H9 (cell line): Measurements from ENCODE around the gene FAM171A1. TPM values are rescaled to one million over a fixed set of nuclear protein-coding genes. Genes with fewer than 3 reads are reported as not detected.

Experiments
- DNase-seq: peaks from one replicate; pipeline ENCODE4 v3.0.0-alpha.2; 2017
- H2AFZ ChIP-seq: one replicate; pipeline ENCODE4 v1.6.1; 2013; ENCODE audit warnings: mild to moderate bottlenecking, low read length, control low read depth, moderate library complexity
- H2AK5ac ChIP-seq: 2 replicates; pipeline ENCODE4 v1.6.1; 2013; ENCODE audit warnings: low read length, control low read depth, mixed read lengths; ENCODE audit not compliant: insufficient read length
- H2BK120ac ChIP-seq: one replicate; pipeline ENCODE4 v1.6.1; 2013; ENCODE audit warnings: low read depth, mild to moderate bottlenecking, low read length, control low read depth, inconsistent platforms; ENCODE audit not compliant: poor library complexity, severe bottlenecking
- H2BK12ac ChIP-seq: 2 replicates; pipeline ENCODE4 v1.6.1; 2013; ENCODE audit warnings: low read length, control low read depth, mixed read lengths, low read depth; ENCODE audit not compliant: insufficient read length
- H2BK15ac ChIP-seq: 2 replicates; pipeline ENCODE4 v1.6.1; 2013; ENCODE audit warnings: low read depth, low read length, control low read depth
- H2BK20ac ChIP-seq: one replicate; pipeline ENCODE4 v1.6.1; 2013; ENCODE audit warnings: low read depth, mild to moderate bottlenecking, low read length, control low read depth, inconsistent platforms; ENCODE audit not compliant: poor library complexity, severe bottlenecking
- H2BK5ac ChIP-seq: 2 replicates; pipeline ENCODE4 v1.6.1; 2013; ENCODE audit warnings: low read length, control low read depth, mixed read lengths; ENCODE audit not compliant: insufficient read length
- H3K14ac ChIP-seq: 2 replicates; pipeline ENCODE4 v1.6.1; 2013; ENCODE audit warnings: low read length, control low read depth; ENCODE audit not compliant: insufficient read depth
- H3K18ac ChIP-seq: 2 replicates; pipeline ENCODE4 v1.6.1; 2013; ENCODE audit warnings: low read depth, mild to moderate bottlenecking, mixed read lengths, low read length, control low read depth; ENCODE audit not compliant: insufficient read length
- H3K23ac ChIP-seq: 2 replicates; pipeline ENCODE4 v1.6.1; 2013; ENCODE audit warnings: low read length, control low read depth, mixed read lengths, low read depth; ENCODE audit not compliant: insufficient read length
- H3K23me2 ChIP-seq: 2 replicates; pipeline ENCODE4 v1.6.1; 2013; ENCODE audit warnings: low read depth, mild to moderate bottlenecking, mixed read lengths, low read length, control low read depth; ENCODE audit not compliant: insufficient read length, poor library complexity, severe bottlenecking
- H3K27ac ChIP-seq: 2 replicates; pipeline ENCODE4 v1.5.1; 2013; ENCODE audit warnings: low read length, control low read depth, mixed read lengths, low read depth; ENCODE audit not compliant: insufficient read length
- H3K27me3 ChIP-seq: 2 replicates; pipeline ENCODE4 v1.6.1; 2013; ENCODE audit warnings: low read length, control low read depth, inconsistent platforms; ENCODE audit not compliant: insufficient read depth
- H3K4ac ChIP-seq: 2 replicates; pipeline ENCODE4 v1.6.1; 2013; ENCODE audit warnings: low read depth, mild to moderate bottlenecking, control low read depth, inconsistent platforms, low read length, moderate library complexity
- H3K4me1 ChIP-seq: 2 replicates; pipeline ENCODE4 v1.6.1; 2013; ENCODE audit warnings: low read length, control low read depth, inconsistent platforms; ENCODE audit not compliant: insufficient read depth
- H3K4me2 ChIP-seq: 2 replicates; pipeline ENCODE4 v1.6.1; 2013; ENCODE audit warnings: low read length, control low read depth, mixed read lengths; ENCODE audit not compliant: insufficient read length, insufficient read depth
- H3K56ac ChIP-seq: 2 replicates; pipeline ENCODE4 v1.6.1; 2013; ENCODE audit warnings: low read depth, mild to moderate bottlenecking, mixed read lengths, low read length, control low read depth; ENCODE audit not compliant: insufficient read length
- H3K79me1 ChIP-seq: 2 replicates; pipeline ENCODE4 v1.6.1; 2013; ENCODE audit warnings: low read depth, mild to moderate bottlenecking, moderate library complexity, low read length, control low read depth, inconsistent platforms; ENCODE audit not compliant: insufficient read depth, poor library complexity, severe bottlenecking
- H3K79me2 ChIP-seq: 2 replicates; pipeline ENCODE4 v1.6.1; 2013; ENCODE audit warnings: low read length, control low read depth, inconsistent platforms; ENCODE audit not compliant: insufficient read depth
- H3K9ac ChIP-seq: 2 replicates; pipeline ENCODE4 v1.6.1; 2013; ENCODE audit warnings: low read length, control low read depth, mixed read lengths; ENCODE audit not compliant: insufficient read length; ENCODE audit errors: extremely low read depth
- H3K9me3 ChIP-seq: one replicate; pipeline ENCODE4 v1.6.1; 2013; ENCODE audit warnings: low read depth, low read length, inconsistent platforms; ENCODE audit not compliant: control insufficient read depth
- H3T11ph ChIP-seq: one replicate; pipeline ENCODE4 v1.6.1; 2013; ENCODE audit warnings: mild to moderate bottlenecking, low read length, control low read depth, inconsistent platforms
- H4K20me1 ChIP-seq: one replicate; pipeline ENCODE4 v1.6.1; 2013; ENCODE audit not compliant: control insufficient read depth, insufficient read length, insufficient read depth
- H4K5ac ChIP-seq: 2 replicates; pipeline ENCODE4 v1.6.1; 2013; ENCODE audit warnings: low read depth, mild to moderate bottlenecking, mixed read lengths, low read length, control low read depth; ENCODE audit not compliant: insufficient read length
- H4K8ac ChIP-seq: replicated peaks from 2 replicates; pipeline ENCODE4 v1.6.1; 2013; ENCODE audit warnings: low read length, control low read depth, mixed read lengths, low read depth; ENCODE audit not compliant: insufficient read length
- H4K91ac ChIP-seq: 2 replicates; pipeline ENCODE4 v1.6.1; 2013; ENCODE audit warnings: low read depth, mild to moderate bottlenecking, moderate library complexity, mixed read lengths, low read length, control low read depth; ENCODE audit not compliant: insufficient read length
- H3K27ac Mint-ChIP-seq, 3 experiments: 2 replicates in 2 of 3; 3 replicates in 1 of 3; pipeline ENCODE4 v1.8.0; 2020 to 2021; ENCODE audit warnings: mixed read lengths in 3 of 3, mild to moderate bottlenecking in 1 of 3, moderate library complexity in 1 of 3
- H3K27me3 Mint-ChIP-seq: 2 replicates; pipeline ENCODE4 v1.8.0; 2021; ENCODE audit warnings: low read depth, mild to moderate bottlenecking, moderate library complexity, mixed read lengths
- H3K36me3 Mint-ChIP-seq, 3 experiments: 2 replicates in 2 of 3; 3 replicates in 1 of 3; pipeline ENCODE4 v1.8.0; 2020 to 2021; ENCODE audit warnings: low read depth in 3 of 3, mixed read lengths in 3 of 3; ENCODE audit not compliant: insufficient read depth in 1 of 3
- H3K4me1 Mint-ChIP-seq, 2 experiments: 2 replicates each; pipeline ENCODE4 v1.8.0; 2020; ENCODE audit warnings: mixed read lengths in 2 of 2
- H3K4me3 Mint-ChIP-seq, 2 experiments: 2 replicates in 1 of 2; 3 replicates in 1 of 2; pipeline ENCODE4 v1.8.0; 2020 to 2021; ENCODE audit warnings: mild to moderate bottlenecking in 2 of 2, mixed read lengths in 2 of 2, moderate library complexity in 1 of 2
- H3K9me3 Mint-ChIP-seq, 2 experiments: 2 replicates in 1 of 2; 3 replicates in 1 of 2; pipeline ENCODE4 v1.8.0; 2020; ENCODE audit warnings: mild to moderate bottlenecking in 2 of 2, mixed read lengths in 2 of 2, moderate library complexity in 1 of 2
- CTCF ChIP-seq: fragments of 200-600 bp; sonication (generic); conservative IDR thresholded peaks from 3 replicates; pipeline ENCODE4 v1.8.0; 2021; ENCODE audit warnings: antibody characterized with exemption, mild to moderate bottlenecking
- WGBS: extraction: QIAGEN DNeasy Blood & Tissue Kit; methylation state at CpG from one replicate; pipeline ENCODE4 v1.1.7; 2013; ENCODE audit warnings: missing lambda C conversion rate, low lambda C conversion rate, mixed read lengths; ENCODE audit not compliant: insufficient read length; ENCODE audit errors: extremely low coverage; 5-methylcytosine and 5-hydroxymethylcytosine counted together
- total RNA-seq: library from RNA; stranded (reverse); gene quantifications from 2 replicates; pipeline ENCODE4 v1.2.1, GENCODE V29; 2021

FAM171A1 gene
- total RNA-seq, 1 experiment from 2014 or later, result 37.4 TPM

- no peak overlapping the region for H3K27ac ChIP-seq
- H3K27ac Mint-ChIP-seq, result no peak overlapping the region
- WGBS, result no CpG with 5 or more reads among the region's 3 CpGs
These were observed 3.1 kb upstream of the FAM171A1 start for GRCh38 chr10:15374156-15374555.

More at GRCh38 chr10:15374156-15374555, 3.1 kb upstream of the FAM171A1 start:
- Histone ChIP-seq H3K9me3 (no peaks in the 10 kb centered on the region), H3K4ac (no peak overlapping the region), H3K4me1 (no peaks in the 10 kb centered on the region; the same call in 1 of the 2 replicates), H2BK20ac (no peak overlapping the region), H3K79me1 (no peaks in the 10 kb centered on the region), H2BK15ac (no peak overlapping the region), H3K27me3 (no peaks in the 10 kb centered on the region), H3K23ac (no peak overlapping the region), H3K14ac (no peak overlapping the region), H3K23me2 (peaks cover 11% of the 10 kb centered on the region), H3K56ac (no peak overlapping the region), H2AK5ac (no peak overlapping the region), H4K20me1 (no peaks in the 10 kb centered on the region), H3K18ac (no peak overlapping the region), H3T11ph (no peak overlapping the region), H3K9ac (no peak overlapping the region), H4K5ac (no peak overlapping the region), H3K4me2 (no peak overlapping the region), H4K91ac (no peak overlapping the region), H4K8ac (no peak overlapping the region), H2BK120ac (no peak overlapping the region), H2AFZ (no peak overlapping the region), H3K79me2 (no peaks in the 10 kb centered on the region), H2BK12ac (no peak overlapping the region), H2BK5ac (no peak overlapping the region)
- no peaks in the 10 kb centered on the region for H3K36me3 Mint-ChIP-seq
- no peaks in the 10 kb centered on the region for H3K9me3 Mint-ChIP-seq
- peaks cover 9% of the 10 kb centered on the region for H3K27me3 Mint-ChIP-seq
- TF ChIP-seq CTCF, result no peak
- H3K4me3 Mint-ChIP-seq, result no peak overlapping the region
- DNase-seq, result no peak
- peaks cover 18 to 29% of the 10 kb centered on the region in 2 experiments for H3K4me1 Mint-ChIP-seq
